Measurements from ENCODE around the gene SCYL2. TPM values are rescaled to one million over a fixed set of nuclear protein-coding genes. Genes with fewer than 3 reads are reported as not detected.
A peak's percentile ranks its signal among the peaks of the same experiment; 100 is the strongest.

The SCYL2 gene
- polyA plus RNA-seq, 1 donor, result 52.9 TPM

DNA sequence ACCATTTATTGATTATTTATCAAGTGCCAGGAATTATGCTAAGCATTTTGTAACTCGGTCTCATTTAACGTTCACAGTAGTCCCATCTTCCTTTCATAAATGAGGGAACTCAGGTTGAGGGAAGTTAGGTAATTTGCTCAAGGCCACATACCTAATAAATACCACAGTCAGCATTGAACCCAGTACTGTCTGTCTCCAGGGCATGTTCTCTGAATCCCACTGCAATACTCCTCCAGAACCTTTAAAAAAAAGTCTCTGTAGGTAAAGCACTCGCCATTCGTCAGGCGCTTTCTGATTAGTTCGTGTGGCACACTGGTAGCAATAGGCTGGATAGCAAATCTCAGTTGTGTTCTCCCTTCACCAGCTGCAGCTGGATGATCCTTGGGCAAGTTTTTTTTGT is 104.2 kb downstream of the SCYL2 start:
- Histone ChIP-seq H3K9me3 (ENCODE audit: control insufficient read depth, low read depth, low read length) (peaks cover 4% of the 10 kb centered on the region), H3K27me3 (ENCODE audit: control insufficient read depth, insufficient read depth, low read length) (no peaks in the 10 kb centered on the region), H3K36me3 (ENCODE audit: control insufficient read depth, insufficient read depth, low read length) (no peaks in the 10 kb centered on the region), H3K27ac (ENCODE audit: low read length) (no peak overlapping the region), H3K4me3 (ENCODE audit: low read length) (no peak overlapping the region), H3K4me1 (ENCODE audit: control insufficient read depth, insufficient read depth, low read length) (no peaks in the 10 kb centered on the region)
- 83% methylated on average over 1 of the region's 6 CpGs for WGBS (ENCODE audit: insufficient coverage, low lambda C conversion rate)
- DNase-seq, result no peak

- Histone ChIP-seq H3K27me3 (ENCODE audit: control insufficient read depth, insufficient read depth, low read length) (no peaks in the 10 kb centered on the region), H3K27ac (ENCODE audit: low read length) (no peak overlapping the region), H3K36me3 (ENCODE audit: control insufficient read depth, insufficient read depth, low read length) (no peaks in the 10 kb centered on the region), H3K4me1 (ENCODE audit: control insufficient read depth, insufficient read depth, low read length) (no peaks in the 10 kb centered on the region), H3K9me3 (ENCODE audit: control insufficient read depth, low read depth, low read length) (peaks cover 4% of the 10 kb centered on the region), H3K4me3 (ENCODE audit: low read length) (no peak overlapping the region)
- WGBS (ENCODE audit: insufficient coverage, low lambda C conversion rate), result 74% methylated on average over 4 of the region's 11 CpGs
- DNase-seq, result no peak
These were observed 106.1 kb downstream of the SCYL2 start for GRCh38 chr12:100372853-100373640.

DNA sequence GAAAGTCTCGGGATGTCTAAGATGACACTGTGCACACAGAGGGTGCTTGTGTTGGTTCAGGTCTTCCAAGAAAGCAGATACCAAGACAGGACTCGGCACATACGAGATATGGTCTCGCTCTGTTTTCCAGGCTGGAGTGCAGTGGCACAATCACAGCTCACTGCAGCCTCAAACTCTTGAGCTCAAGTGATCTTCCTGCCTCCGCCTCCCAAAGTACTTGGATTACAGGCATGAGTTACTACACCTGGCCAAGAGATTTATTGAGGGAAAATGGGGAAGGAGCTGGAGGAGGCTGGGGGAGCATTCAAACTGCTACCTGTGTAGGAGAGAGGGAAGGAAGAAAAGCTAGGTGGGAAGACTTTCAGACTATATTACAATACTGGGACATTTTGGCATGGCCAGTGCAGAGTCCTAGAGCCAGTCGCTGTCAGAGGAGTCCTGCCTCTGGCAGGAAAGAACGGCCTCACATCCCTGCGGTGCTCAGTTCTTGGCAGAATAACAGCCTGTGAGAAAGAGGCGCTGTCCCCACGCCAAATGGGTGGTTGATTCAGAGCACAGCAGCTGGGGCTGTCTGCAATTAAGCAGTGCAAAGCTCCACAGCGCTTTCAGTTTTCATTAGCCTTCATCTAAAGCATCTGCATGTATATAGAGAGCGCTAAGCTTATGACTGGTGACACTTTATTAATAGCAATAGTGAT is 108.2 kb downstream of the SCYL2 start:
- peak in 1 of 2 donors; percentile 44 for DNase-seq
- Histone ChIP-seq H3K36me3 (ENCODE audit: control insufficient read depth, insufficient read depth, low read length) (no peaks in the 10 kb centered on the region), H3K27me3 (ENCODE audit: control insufficient read depth, insufficient read depth, low read length) (no peaks in the 10 kb centered on the region), H3K4me1 (ENCODE audit: control insufficient read depth, insufficient read depth, low read length) (no peaks in the 10 kb centered on the region), H3K27ac (ENCODE audit: low read length) (no peak overlapping the region), H3K4me3 (ENCODE audit: low read length) (no peak overlapping the region), H3K9me3 (ENCODE audit: control insufficient read depth, low read depth, low read length) (no peaks in the 10 kb centered on the region)
- no CpG with 5 or more reads among the region's 12 CpGs for WGBS (ENCODE audit: insufficient coverage, low lambda C conversion rate)

DNA sequence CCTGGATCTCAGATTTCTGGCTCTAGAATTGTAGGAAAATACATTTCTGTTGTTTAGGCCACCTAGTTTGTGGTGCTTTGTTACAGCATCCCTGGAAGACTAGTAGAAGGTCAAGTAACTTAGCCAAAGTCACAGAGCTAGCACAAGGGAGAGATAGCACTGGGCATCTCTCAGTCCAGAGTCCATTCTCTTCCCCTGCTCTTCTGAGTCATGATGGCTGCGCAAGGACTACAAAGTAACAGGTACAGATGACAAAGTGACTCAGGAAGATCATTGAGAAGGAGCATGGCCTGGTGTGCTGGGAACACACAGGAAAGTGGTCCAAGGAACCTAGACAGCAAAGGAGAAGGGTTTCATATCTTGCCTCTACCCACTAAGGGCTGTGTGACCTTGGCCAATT is 109.2 kb downstream of the SCYL2 start:
- H3K4me3 ChIP-seq (ENCODE audit: low read length), result no peak overlapping the region
- H3K4me1 ChIP-seq (ENCODE audit: control insufficient read depth, insufficient read depth, low read length), result no peaks in the 10 kb centered on the region
- H3K27ac ChIP-seq (ENCODE audit: low read length), result no peak overlapping the region
- H3K27me3 ChIP-seq (ENCODE audit: control insufficient read depth, insufficient read depth, low read length), result no peaks in the 10 kb centered on the region
- no peaks in the 10 kb centered on the region for H3K9me3 ChIP-seq (ENCODE audit: control insufficient read depth, low read depth, low read length)
- no CpG with 5 or more reads among the region's 1 CpG for WGBS (ENCODE audit: insufficient coverage, low lambda C conversion rate)
- no peaks in the 10 kb centered on the region for H3K36me3 ChIP-seq (ENCODE audit: control insufficient read depth, insufficient read depth, low read length)
- DNase-seq, result peak; percentile 48 to 68

GRCh38 chr12:100381379-100381778 is 114.4 kb downstream of the SCYL2 start:
- DNase-seq, result no peak
- Histone ChIP-seq H3K27me3 (ENCODE audit: control insufficient read depth, insufficient read depth, low read length) (no peaks in the 10 kb centered on the region), H3K9me3 (ENCODE audit: control insufficient read depth, low read depth, low read length) (no peaks in the 10 kb centered on the region), H3K27ac (ENCODE audit: low read length) (no peak overlapping the region), H3K4me3 (ENCODE audit: low read length) (no peak overlapping the region), H3K36me3 (ENCODE audit: control insufficient read depth, insufficient read depth, low read length) (no peaks in the 10 kb centered on the region), H3K4me1 (ENCODE audit: control insufficient read depth, insufficient read depth, low read length) (no peaks in the 10 kb centered on the region)
- WGBS (ENCODE audit: insufficient coverage, low lambda C conversion rate), result 80% methylated on average over 1 of the region's 2 CpGs

GRCh38 chr12:100382338-100382737 is 115.4 kb downstream of the SCYL2 start:
- Histone ChIP-seq H3K27me3 (ENCODE audit: control insufficient read depth, insufficient read depth, low read length) (no peaks in the 10 kb centered on the region), H3K4me1 (ENCODE audit: control insufficient read depth, insufficient read depth, low read length) (no peaks in the 10 kb centered on the region), H3K27ac (ENCODE audit: low read length) (no peak overlapping the region), H3K4me3 (ENCODE audit: low read length) (no peak overlapping the region), H3K36me3 (ENCODE audit: control insufficient read depth, insufficient read depth, low read length) (no peaks in the 10 kb centered on the region), H3K9me3 (ENCODE audit: control insufficient read depth, low read depth, low read length) (no peaks in the 10 kb centered on the region)
- no peak for DNase-seq
- WGBS (ENCODE audit: insufficient coverage, low lambda C conversion rate), result 84% methylated on average over 2 of the region's 6 CpGs

DNA sequence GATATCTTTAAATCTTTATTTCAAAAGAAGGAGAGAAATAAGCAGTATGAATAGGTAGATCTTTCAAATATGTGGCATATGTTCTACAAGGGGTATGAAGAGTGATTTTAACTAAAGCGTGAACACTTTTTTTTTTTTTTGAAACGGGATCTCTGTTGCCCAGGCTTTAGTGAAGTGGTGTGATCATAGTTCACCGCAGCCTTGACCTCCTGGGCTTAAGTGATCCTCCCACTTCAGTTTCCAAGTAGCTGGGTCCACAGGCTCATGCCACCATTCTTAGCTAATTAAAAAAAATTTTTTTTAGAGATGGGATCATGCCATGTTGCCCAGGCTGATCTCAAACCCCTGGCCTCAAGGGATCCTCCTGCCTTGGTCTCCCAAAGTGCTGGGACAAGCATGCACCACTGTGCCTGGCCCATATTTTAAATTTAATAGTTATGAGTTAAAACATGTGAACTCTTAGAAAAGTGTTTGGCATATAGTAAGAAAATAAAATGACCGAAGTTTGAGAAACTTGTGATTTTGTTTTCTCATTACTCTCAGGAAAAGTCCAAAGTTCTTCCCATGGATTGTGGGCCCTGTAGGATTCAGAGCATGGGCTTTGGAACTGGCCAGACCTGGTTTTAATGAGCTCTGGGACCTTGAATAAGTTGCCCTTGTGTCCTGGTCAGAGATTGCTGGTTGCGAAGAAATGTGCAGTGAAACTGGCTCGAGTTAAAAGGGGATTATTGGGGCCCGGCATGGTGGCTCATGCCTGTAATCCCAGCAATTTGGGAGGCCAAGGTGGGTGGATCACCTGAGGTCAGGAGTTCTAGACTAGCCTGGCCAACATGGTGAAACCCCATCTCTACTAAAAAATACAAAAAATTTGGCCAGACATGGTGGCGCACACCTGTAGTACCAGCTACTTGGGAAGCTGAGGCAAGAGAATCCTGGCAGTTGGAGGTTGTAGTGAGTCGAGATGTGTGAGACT is 116.9 kb downstream of the SCYL2 start:
- peak in 1 of 2 donors; percentile 48 for DNase-seq
- H3K27me3 ChIP-seq (ENCODE audit: control insufficient read depth, insufficient read depth, low read length), result no peaks in the 10 kb centered on the region
- no peaks in the 10 kb centered on the region for H3K9me3 ChIP-seq (ENCODE audit: control insufficient read depth, low read depth, low read length)
- H3K4me1 ChIP-seq (ENCODE audit: control insufficient read depth, insufficient read depth, low read length), result no peaks in the 10 kb centered on the region
- WGBS (ENCODE audit: insufficient coverage, low lambda C conversion rate), result 71% methylated on average over 1 of the region's 9 CpGs
- H3K4me3 ChIP-seq (ENCODE audit: low read length), result no peak overlapping the region
- H3K36me3 ChIP-seq (ENCODE audit: control insufficient read depth, insufficient read depth, low read length), result no peaks in the 10 kb centered on the region
- no peak overlapping the region for H3K27ac ChIP-seq (ENCODE audit: low read length)

DNA sequence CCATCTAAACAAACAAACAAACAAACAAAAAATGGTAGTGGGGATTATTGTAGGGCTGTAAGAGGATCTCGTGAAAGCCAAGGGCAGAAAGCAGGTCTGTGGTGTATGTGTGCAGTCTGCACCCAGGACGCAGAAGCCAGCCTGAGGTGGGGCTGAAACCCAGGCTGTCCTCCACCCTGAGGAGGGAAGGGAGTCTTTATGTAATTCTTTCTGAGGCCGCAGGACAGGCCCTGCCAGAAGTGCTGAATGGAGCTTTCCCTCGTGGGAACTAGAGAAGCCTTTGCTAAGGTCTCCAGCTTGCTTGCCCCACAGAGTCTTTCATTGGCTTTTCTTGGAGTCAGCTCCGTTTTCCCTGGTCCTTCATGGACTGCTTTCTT is 117.6 kb downstream of the SCYL2 start:
- H3K4me3 ChIP-seq (ENCODE audit: low read length), result no peak overlapping the region
- H3K27ac ChIP-seq (ENCODE audit: low read length), result no peak overlapping the region
- no peaks in the 10 kb centered on the region for H3K9me3 ChIP-seq (ENCODE audit: control insufficient read depth, low read depth, low read length)
- 63% methylated on average over 2 of the region's 5 CpGs for WGBS (ENCODE audit: insufficient coverage, low lambda C conversion rate)
- H3K27me3 ChIP-seq (ENCODE audit: control insufficient read depth, insufficient read depth, low read length), result no peaks in the 10 kb centered on the region
- DNase-seq, result no peak
- H3K4me1 ChIP-seq (ENCODE audit: control insufficient read depth, insufficient read depth, low read length), result no peaks in the 10 kb centered on the region
- no peaks in the 10 kb centered on the region for H3K36me3 ChIP-seq (ENCODE audit: control insufficient read depth, insufficient read depth, low read length)

GRCh38 chr12:100388382-100388781 is 121.4 kb downstream of the SCYL2 start:
- H3K4me3 ChIP-seq (ENCODE audit: low read length), result no peak overlapping the region
- 100% methylated on average over 2 of the region's 5 CpGs for WGBS (ENCODE audit: insufficient coverage, low lambda C conversion rate)
- no peaks in the 10 kb centered on the region for H3K9me3 ChIP-seq (ENCODE audit: control insufficient read depth, low read depth, low read length)
- H3K36me3 ChIP-seq (ENCODE audit: control insufficient read depth, insufficient read depth, low read length), result no peaks in the 10 kb centered on the region
- no peaks in the 10 kb centered on the region for H3K27me3 ChIP-seq (ENCODE audit: control insufficient read depth, insufficient read depth, low read length)
- H3K27ac ChIP-seq (ENCODE audit: low read length), result no peak overlapping the region
- H3K4me1 ChIP-seq (ENCODE audit: control insufficient read depth, insufficient read depth, low read length), result no peaks in the 10 kb centered on the region
- no peak for DNase-seq

Measured in large intestine (tissue), 3 donors.